SJSA1 (cell line): ENCODE measurements around the gene LACTB. TPM values are rescaled to one million over a fixed set of nuclear protein-coding genes. Genes with fewer than 3 reads are reported as not detected.

Source experiments
- DNase-seq, 2 experiments: peaks; one replicate each; pipeline ENCODE4 v3.0.0-alpha.2; 2015 to 2020; ENCODE audit warnings: low spot score in 2 of 2, low read depth in 1 of 2
- H3K27ac ChIP-seq: fragments of 250-450 bp; sonication (Bioruptor Pico); 2 replicates; pipeline ENCODE4 v1.5.1; 2020; ENCODE audit warnings: mild to moderate bottlenecking, moderate library complexity
- H3K27me3 ChIP-seq: fragments of 250-450 bp; sonication (Bioruptor Pico); replicated peaks from 2 replicates; pipeline ENCODE4 v1.5.1; 2020; ENCODE audit warnings: mild to moderate bottlenecking, moderate library complexity
- H3K36me3 ChIP-seq: fragments of 250-450 bp; sonication (Bioruptor Pico); 2 replicates; pipeline ENCODE4 v1.5.1; 2020; ENCODE audit warnings: mild to moderate bottlenecking
- H3K4me1 ChIP-seq: fragments of 250-450 bp; sonication (Bioruptor Pico); replicated peaks from 2 replicates; pipeline ENCODE4 v1.6.1; 2021; ENCODE audit warnings: mild to moderate bottlenecking
- H3K4me3 ChIP-seq: fragments of 250-450 bp; sonication (Bioruptor Pico); 2 replicates; pipeline ENCODE4 v1.5.1; 2020; ENCODE audit warnings: mild to moderate bottlenecking
- H3K9me3 ChIP-seq: fragments of 250-450 bp; sonication (Bioruptor Pico); replicated peaks from 2 replicates; pipeline ENCODE4 v1.5.1; 2020; ENCODE audit warnings: mild to moderate bottlenecking
- total RNA-seq: library from RNA; depleted of rRNA; stranded (reverse); fragments of >200 nt; shearing (Covaris generic); gene quantifications from 2 replicates; pipeline ENCODE4 v1.2.3, GENCODE V29; 2014

The LACTB gene
- total RNA-seq, 1 experiment from 2014 or later, result 71.8 TPM

DNA sequence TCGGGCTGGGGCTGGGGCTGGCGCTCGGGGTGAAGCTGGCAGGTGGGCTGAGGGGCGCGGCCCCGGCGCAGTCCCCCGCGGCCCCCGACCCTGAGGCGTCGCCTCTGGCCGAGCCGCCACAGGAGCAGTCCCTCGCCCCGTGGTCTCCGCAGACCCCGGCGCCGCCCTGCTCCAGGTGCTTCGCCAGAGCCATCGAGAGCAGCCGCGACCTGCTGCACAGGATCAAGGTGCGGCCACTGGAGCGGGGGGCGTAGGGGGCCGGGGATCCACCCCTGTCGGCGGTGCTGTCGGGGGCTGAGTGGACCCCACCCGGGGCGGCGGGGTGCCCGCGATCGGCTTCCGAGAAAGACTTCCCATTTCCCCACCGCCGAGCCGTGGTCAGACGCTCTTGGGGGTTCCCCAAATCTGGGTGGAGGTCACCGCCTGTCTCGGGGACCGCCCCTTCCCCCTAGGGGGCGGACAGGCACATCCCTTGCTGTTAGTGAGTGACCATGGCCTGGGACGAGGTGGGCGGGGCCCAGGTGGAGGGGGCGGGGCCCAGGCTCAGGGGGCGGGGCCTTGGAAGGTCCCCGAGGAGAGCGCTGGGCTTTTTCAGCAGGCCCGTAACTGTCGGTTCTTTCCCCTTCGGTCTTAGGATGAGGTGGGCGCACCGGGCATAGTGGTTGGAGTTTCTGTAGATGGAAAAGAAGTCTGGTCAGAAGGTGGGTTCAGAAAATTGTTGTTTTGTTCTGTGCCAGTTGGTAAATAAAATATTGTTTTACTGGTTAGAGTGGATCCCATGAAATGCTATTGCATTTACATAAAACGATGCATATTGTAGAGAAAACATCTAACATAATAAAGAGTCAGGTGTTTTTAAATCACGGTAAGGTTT, 578 bp downstream of the LACTB start:
- peaks cover 6% of the 10 kb centered on the region; the same call in 1 of the 2 replicates for H3K9me3 ChIP-seq
- peaks cover 16% of the 10 kb centered on the region for H3K4me1 ChIP-seq
- no peaks in the 10 kb centered on the region for H3K27me3 ChIP-seq
- peaks cover 35% of the 10 kb centered on the region for H3K36me3 ChIP-seq
- DNase-seq, result peak; percentile 78 to 87
- peak overlapping the region; percentile 77 for H3K27ac ChIP-seq
- peak overlapping the region; percentile 97 for H3K4me3 ChIP-seq

DNA sequence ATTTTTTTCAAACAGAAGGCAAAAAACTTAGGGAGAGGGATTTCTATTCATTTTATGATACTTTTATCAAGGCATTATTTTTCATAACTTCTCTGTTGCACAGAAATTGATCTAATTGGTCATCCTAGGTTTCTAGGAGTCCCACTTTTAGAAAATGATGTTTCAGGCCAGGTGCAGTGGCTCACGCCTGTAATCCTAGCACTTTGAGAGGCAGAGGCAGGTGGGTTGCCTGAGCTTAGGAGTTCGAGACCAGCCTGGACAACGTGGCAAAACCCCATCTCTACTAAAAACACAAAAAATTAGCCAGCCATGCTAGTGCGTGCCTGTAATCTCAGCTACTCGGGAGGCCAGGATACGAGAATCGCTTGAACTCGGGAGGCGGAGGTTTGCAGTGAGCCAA, 2.8 kb downstream of the LACTB start:
- peaks cover 57% of the 10 kb centered on the region for H3K36me3 ChIP-seq
- H3K4me1 ChIP-seq, result peaks cover 14% of the 10 kb centered on the region
- no peak overlapping the region for H3K27ac ChIP-seq
- H3K27me3 ChIP-seq, result no peaks in the 10 kb centered on the region
- H3K4me3 ChIP-seq, result no peak overlapping the region
- DNase-seq, result no peak
- H3K9me3 ChIP-seq, result peaks cover 5% of the 10 kb centered on the region; the same call in 1 of the 2 replicates

DNA sequence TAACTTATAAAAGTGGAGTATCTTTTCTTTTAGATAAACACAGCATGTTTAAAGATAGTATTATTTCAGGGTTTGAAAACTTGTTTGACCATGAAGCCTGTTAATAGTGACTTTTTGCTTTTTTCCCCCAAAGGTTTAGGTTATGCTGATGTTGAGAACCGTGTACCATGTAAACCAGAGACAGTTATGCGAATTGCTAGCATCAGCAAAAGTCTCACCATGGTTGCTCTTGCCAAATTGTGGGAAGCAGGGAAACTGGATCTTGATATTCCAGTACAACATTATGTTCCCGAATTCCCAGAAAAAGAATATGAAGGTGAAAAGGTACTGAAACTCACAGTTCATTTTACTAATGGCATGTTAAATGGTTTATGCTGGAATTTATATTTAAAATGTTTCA, 5.1 kb downstream of the LACTB start:
- peaks cover 76% of the 10 kb centered on the region for H3K36me3 ChIP-seq
- H3K27ac ChIP-seq, result no peak overlapping the region
- DNase-seq, result no peak
- no peak overlapping the region for H3K4me3 ChIP-seq
- peaks cover 10% of the 10 kb centered on the region for H3K4me1 ChIP-seq
- no peaks in the 10 kb centered on the region for H3K27me3 ChIP-seq
- H3K9me3 ChIP-seq, result no peaks in the 10 kb centered on the region

DNA sequence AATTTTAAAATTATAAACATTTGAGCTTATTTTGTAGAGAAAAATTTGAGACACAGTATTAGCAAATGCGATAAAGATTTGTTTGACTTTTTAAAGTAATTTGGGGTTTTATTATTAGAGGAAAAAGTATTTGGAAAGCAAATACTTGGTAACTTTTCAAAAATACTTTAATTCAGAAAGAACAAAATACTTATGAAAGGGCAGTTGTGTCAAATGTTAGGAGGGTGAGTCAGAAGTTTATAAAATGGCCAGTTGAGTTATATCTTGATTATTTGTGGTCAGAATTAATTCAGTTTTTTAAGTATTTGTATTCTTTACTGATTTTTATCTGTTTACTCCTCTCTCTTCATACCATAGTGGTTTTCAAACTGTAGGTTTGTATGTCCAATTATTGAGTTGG, 12.1 kb downstream of the LACTB start:
- H3K36me3 ChIP-seq, result peaks cover 56% of the 10 kb centered on the region
- no peaks in the 10 kb centered on the region for H3K9me3 ChIP-seq
- peak in 1 of 2 experiments; percentile 72 for DNase-seq
- H3K27ac ChIP-seq, result peak overlapping the region; percentile 55
- H3K4me1 ChIP-seq, result peaks cover 41% of the 10 kb centered on the region
- H3K27me3 ChIP-seq, result no peaks in the 10 kb centered on the region
- H3K4me3 ChIP-seq, result no peak overlapping the region

DNA sequence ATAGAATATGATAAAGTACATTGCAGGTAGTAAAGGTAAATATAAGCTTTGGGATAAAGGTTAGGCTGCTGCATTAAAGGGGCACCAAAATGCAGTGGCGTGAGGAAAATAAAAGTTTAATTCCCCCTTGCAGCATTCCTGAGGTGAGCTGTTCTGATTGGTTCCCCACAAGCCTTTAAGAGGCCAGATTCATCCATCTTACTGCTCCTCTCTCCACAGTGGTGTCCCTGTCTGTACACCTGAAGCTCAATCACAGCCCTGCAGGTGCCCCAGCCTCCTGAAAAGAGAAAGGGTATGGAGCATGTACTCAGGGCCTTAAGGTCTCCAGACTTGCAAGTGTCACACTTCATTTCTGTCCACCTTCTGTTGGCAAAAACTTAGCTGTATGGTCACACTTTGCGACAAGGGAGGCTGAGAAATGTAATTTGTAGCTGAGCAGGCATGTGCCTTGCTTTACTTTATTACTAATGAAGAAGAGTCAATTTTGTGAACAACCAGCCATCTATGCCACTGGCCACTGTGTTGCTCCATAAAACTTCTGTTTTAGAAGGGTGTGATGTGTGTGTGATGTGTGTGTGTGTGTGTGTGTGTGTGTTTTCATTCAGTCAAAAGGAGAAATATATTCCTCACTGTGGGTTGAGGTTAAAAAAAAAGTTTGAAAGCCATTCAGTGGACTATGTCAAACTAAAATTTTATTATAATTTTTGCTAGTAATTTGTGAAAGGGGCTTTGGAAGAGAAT, 12.8 kb downstream of the LACTB start:
- peaks cover 50% of the 10 kb centered on the region for H3K36me3 ChIP-seq
- no peaks in the 10 kb centered on the region for H3K27me3 ChIP-seq
- peak overlapping the region; percentile 55 for H3K27ac ChIP-seq
- no peak for DNase-seq
- H3K9me3 ChIP-seq, result no peaks in the 10 kb centered on the region
- H3K4me1 ChIP-seq, result peaks cover 41% of the 10 kb centered on the region
- no peak overlapping the region for H3K4me3 ChIP-seq

DNA sequence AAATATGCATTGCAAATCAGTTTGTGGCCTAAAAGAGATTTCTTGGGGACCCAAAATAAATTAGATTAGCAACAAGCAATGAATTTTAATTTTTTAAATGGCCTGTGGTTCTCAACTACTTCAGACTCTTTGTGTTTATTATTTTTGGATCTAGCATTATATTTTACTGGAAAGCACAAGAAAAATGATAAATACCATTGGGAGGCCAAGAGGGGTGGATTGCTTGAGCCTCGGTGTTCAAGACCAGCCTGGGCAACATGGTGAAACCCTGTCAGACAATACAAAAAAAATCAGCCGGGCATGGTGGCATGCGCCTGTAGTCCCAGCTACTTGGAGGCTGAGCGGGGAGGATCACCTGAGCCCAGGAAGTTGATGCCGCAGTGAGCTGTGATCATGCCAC, 13.6 kb downstream of the LACTB start:
- H3K27ac ChIP-seq, result peak overlapping the region; percentile 60
- H3K9me3 ChIP-seq, result no peaks in the 10 kb centered on the region
- no peak overlapping the region for H3K4me3 ChIP-seq
- H3K4me1 ChIP-seq, result peaks cover 41% of the 10 kb centered on the region
- H3K27me3 ChIP-seq, result no peaks in the 10 kb centered on the region
- DNase-seq, result no peak
- H3K36me3 ChIP-seq, result peaks cover 42% of the 10 kb centered on the region

DNA sequence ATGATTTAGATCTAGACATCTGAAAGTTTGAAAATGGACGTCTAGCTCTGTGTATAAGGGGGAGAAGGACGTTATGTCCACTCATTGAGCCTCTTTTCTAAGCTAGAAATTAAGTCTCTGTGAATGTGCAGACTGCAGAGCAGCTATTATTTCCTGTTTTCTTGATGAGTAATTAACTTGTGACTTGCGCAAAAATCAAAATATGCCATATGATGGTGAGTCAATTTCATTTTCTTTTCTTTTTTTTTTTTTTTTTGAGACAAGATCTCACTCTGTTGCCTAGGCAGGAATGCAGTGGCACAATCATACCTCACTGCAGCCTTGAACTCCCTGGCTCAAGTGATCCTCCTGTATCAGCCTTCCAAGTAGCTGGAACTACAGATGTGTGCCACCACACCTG, 14.1 kb downstream of the LACTB start:
- peaks cover 40% of the 10 kb centered on the region for H3K36me3 ChIP-seq
- H3K27ac ChIP-seq, result peak overlapping the region; percentile 64
- H3K4me1 ChIP-seq, result peaks cover 41% of the 10 kb centered on the region
- no peak overlapping the region for H3K4me3 ChIP-seq
- H3K27me3 ChIP-seq, result no peaks in the 10 kb centered on the region
- peak in 1 of 2 experiments; percentile 45 for DNase-seq
- H3K9me3 ChIP-seq, result no peaks in the 10 kb centered on the region

DNA sequence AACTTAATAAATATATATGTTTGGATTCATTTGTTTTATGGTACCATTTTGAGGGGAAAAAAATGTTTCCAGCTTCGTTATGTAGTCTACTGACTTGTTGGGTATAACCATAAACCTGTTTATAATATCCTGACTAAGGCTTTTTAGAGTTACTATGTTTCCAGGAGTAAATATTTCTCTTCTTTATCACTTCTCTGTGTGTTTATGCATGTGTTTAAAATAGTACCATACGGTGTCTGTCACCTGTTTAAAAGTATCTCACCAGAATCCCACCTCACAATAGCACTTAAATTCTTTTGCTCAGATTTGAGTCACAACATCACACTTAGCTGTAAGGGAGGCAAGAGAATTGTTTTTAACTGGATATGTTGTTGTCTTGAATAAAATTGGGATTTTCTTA, 15.1 kb downstream of the LACTB start:
- H3K4me1 ChIP-seq, result peaks cover 41% of the 10 kb centered on the region
- DNase-seq, result no peak
- H3K4me3 ChIP-seq, result no peak overlapping the region
- peaks cover 40% of the 10 kb centered on the region for H3K36me3 ChIP-seq
- no peaks in the 10 kb centered on the region for H3K27me3 ChIP-seq
- H3K9me3 ChIP-seq, result no peaks in the 10 kb centered on the region
- peak overlapping the region; percentile 64 for H3K27ac ChIP-seq

DNA sequence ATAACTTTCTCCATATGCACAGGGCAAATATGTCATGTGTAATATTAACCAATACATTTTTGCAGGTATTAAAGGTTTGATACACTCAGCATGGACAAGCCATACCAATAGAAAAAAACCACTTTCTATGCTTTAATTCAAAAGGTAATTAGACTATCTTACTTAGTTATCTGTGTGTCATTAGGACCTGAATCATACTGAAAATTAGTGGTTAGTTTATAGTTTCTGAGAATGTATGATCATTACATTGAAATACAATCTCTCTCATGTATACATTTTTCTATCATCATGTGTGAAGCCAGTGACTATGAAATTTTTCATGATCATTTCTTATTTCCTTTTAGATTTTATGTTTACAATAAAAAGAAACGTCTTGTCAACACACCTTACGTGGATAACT, 19.3 kb downstream of the LACTB start:
- Histone ChIP-seq H3K9me3 (no peaks in the 10 kb centered on the region), H3K27me3 (no peaks in the 10 kb centered on the region), H3K27ac (no peak overlapping the region), H3K4me3 (no peak overlapping the region), H3K36me3 (peaks cover 34% of the 10 kb centered on the region), H3K4me1 (peaks cover 13% of the 10 kb centered on the region)
- no peak for DNase-seq

DNA sequence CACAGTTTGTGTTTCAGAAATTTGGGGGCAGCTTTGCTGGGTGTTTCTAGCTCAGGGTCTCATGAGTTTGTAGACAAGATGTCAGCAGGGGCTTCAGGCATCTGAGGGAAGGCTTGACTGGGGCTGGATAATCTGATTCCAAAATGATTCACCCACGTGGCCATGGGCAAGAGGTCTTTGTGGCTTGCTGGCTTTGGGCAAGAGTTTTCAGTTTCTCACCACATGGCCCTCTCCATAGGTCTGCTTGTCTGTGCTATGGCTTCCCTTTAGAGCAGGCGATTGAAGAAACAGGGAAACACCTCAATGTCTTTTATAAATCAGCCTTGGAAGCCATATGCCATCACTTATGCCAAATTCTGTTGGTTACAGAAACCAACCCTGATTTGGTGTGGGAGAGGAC, 23.8 kb downstream of the LACTB start:
- H3K4me1 ChIP-seq, result peaks cover 4% of the 10 kb centered on the region; the same call in 1 of the 2 replicates

DNA sequence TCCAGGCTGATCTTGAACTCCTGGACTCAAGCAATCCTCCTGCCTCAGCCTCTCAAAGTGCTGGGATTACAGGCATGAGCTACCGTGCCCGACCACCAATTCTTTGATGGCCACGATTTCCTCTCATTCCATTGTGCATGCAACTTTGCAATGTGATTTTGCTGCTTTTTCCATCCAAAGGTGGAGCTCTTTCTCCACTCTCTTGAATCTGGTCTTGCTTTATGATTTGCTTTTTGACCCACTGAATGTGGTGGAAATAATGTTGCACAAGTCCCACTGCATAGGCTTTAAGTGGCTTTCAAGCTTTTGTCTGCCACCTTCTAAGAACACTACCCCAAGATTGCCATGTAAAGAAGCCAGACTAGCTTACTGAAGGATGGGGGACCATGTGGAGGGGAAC, 25.0 kb downstream of the LACTB start:
- Histone ChIP-seq H3K9me3 (no peaks in the 10 kb centered on the region), H3K4me1 (peaks cover 7% of the 10 kb centered on the region; the same call in 1 of the 2 replicates), H3K36me3 (peaks cover 44% of the 10 kb centered on the region), H3K4me3 (no peak overlapping the region), H3K27ac (no peak overlapping the region), H3K27me3 (no peaks in the 10 kb centered on the region)
- DNase-seq, result no peak

More for the DNA sequence above, 23.8 kb downstream of the LACTB start:
- H3K27me3 ChIP-seq, result no peaks in the 10 kb centered on the region
- H3K36me3 ChIP-seq, result peaks cover 45% of the 10 kb centered on the region
- no peak overlapping the region for H3K4me3 ChIP-seq
- H3K27ac ChIP-seq, result no peak overlapping the region
- no peak for DNase-seq
- H3K9me3 ChIP-seq, result no peaks in the 10 kb centered on the region

DNA sequence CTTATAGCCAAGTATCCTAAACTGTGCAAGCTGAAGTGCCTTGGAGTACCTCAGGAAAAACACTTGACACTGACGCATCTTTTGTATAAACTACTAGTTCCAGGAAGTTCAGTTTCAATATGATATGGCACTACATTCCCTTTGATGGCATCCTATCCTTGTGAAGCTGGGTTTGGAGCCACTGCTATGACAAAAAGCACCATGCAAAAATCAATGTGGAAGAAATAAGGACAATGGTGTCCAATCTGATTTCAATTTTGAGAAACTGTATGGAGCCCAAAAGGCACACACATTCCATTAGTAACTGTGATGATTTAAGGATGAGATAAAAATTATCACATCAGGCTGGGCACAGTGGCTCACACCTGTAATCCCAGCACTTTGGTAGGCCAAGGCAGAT, 30.0 kb downstream of the LACTB start:
- no peak overlapping the region for H3K27ac ChIP-seq
- no peaks in the 10 kb centered on the region for H3K9me3 ChIP-seq
- peaks cover 63% of the 10 kb centered on the region for H3K36me3 ChIP-seq
- no peak overlapping the region for H3K4me3 ChIP-seq
- no peaks in the 10 kb centered on the region for H3K27me3 ChIP-seq
- no peak for DNase-seq
- H3K4me1 ChIP-seq, result peaks cover 15% of the 10 kb centered on the region

DNA sequence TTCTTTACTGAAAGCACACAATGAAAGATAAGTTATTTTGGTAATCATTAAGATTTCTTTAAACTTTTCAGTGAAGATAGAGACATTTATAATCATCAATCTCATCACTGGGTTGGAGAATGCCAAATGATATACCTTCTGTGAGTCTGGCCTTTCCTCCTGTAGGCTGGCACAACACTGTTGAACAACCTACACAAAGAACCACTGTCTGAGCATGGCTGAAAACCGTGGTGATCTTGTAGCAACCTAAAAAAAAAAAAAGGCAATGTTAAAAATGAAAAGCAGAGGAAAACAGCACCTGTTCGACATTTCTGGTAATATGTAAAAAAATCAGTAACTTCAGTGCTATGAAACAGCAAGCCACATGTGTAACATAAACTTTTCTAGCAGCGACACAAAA, 33.8 kb downstream of the LACTB start:
- Histone ChIP-seq H3K9me3 (no peaks in the 10 kb centered on the region), H3K4me1 (peaks cover 10% of the 10 kb centered on the region), H3K27ac (no peak overlapping the region), H3K36me3 (peaks cover 45% of the 10 kb centered on the region), H3K27me3 (no peaks in the 10 kb centered on the region), H3K4me3 (peak overlapping the region; percentile 69; the same call in 1 of the 2 replicates)
- DNase-seq, result no peak
